Activated CD8-positive, alpha-beta T cell treated with anti-CD3 and anti-CD28 coated beads, Interleukin-2, amount 10 ng/mL, durations not matched to agents 7 days and 5 days (primary cell): ENCODE measurements around the gene DGKI. TPM values are rescaled to one million over a fixed set of nuclear protein-coding genes. Genes with fewer than 3 reads are reported as not detected.

Experiments used
- ATAC-seq: fragments of 150-1000 bp; cut with Tn5 transposase; one replicate; pipeline ENCODE4 v1.10.0; 2021; ENCODE audit warnings: moderate library complexity
- CTCF ChIA-PET: fragments of 350-600 bp; sonication (Branson Sonifier 250); formaldehyde crosslinking; loops from one replicate; lab custom pipeline; 2021; ENCODE audit warnings: antibody characterized with exemption; lab: Charles Lee
- POLR2A ChIA-PET: fragments of 350-600 bp; sonication (Branson Sonifier 250); formaldehyde crosslinking; loops from one replicate; lab custom pipeline; 2021; ENCODE audit warnings: antibody characterized with exemption; lab: Charles Lee
- DNase-seq: peaks from one replicate; pipeline ENCODE4 v3.0.0-alpha.2; 2020
- H3K27ac Mint-ChIP-seq: one replicate; pipeline ENCODE4 v1.8.0; 2021; ENCODE audit warnings: mild to moderate bottlenecking, mixed read lengths
- H3K27me3 Mint-ChIP-seq: one replicate; pipeline ENCODE4 v1.8.0; 2021; ENCODE audit warnings: low read depth, mixed read lengths
- H3K36me3 Mint-ChIP-seq: one replicate; pipeline ENCODE4 v1.8.0; 2021; ENCODE audit warnings: low read depth, mixed read lengths
- H3K4me1 Mint-ChIP-seq: one replicate; pipeline ENCODE4 v1.8.0; 2021; ENCODE audit warnings: low read depth, mixed read lengths
- H3K4me3 Mint-ChIP-seq: one replicate; pipeline ENCODE4 v1.8.0; 2021; ENCODE audit warnings: mild to moderate bottlenecking, mixed read lengths
- H3K9me3 Mint-ChIP-seq: one replicate; pipeline ENCODE4 v1.8.0; 2022; ENCODE audit warnings: mixed read lengths; ENCODE audit not compliant: insufficient read depth
- total RNA-seq, 2 experiments: library from RNA; stranded (reverse); gene quantifications; one replicate each; pipeline ENCODE4 v1.2.3, GENCODE V29; 2021

Gene DGKI
- total RNA-seq, 2 experiments from 2014 or later = not detected

DNA sequence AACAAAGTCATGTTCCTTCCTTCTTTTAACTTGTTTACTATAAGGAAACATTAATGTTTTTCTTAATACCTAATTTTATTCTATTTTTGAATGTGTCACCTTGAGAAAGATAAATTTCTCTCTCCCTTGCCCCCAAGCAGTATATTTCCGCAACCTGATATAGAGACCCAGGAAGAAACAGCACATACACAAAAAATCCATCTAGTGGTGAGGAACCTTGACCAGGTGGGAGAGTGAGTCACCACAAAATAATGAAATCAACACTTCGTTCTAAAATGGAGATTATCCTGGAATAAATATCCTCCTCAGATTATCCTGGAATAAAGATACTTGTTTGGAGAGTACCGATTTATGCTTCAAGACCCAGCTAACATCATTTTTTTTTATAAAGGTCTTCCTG lies 270.3 kb downstream of the DGKI start:
- H3K4me3 Mint-ChIP-seq = no peak overlapping the region
- ChIA-PET CTCF (no interaction called here), POLR2A (no interaction called here)
- no peak overlapping the region for H3K27ac Mint-ChIP-seq
- no peaks in the 10 kb centered on the region for H3K27me3 Mint-ChIP-seq
- H3K4me1 Mint-ChIP-seq = no peaks in the 10 kb centered on the region
- no peaks in the 10 kb centered on the region for H3K9me3 Mint-ChIP-seq
- no peaks in the 10 kb centered on the region for H3K36me3 Mint-ChIP-seq
- DNase-seq = no peak
- ATAC-seq = no peak

DNA sequence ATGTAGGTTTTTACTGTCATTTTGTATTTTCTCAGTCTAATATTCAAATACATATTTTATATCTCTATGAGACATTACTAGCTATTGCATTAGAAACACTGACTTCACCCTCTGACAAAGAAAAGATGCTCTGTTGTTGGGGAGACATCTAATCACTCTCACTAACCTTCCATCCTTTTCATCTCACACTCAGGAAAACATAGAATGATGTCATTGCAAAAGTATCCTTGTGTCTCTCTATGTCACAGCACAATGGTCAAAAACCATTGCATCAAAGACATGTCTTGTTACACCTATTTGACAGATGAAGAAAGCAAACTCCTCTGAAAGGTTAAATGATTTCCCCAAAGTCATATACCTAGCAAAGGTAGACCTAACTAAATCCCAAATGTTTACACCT lies 272.0 kb downstream of the DGKI start:
- no peaks in the 10 kb centered on the region for H3K4me1 Mint-ChIP-seq

GRCh38 chr7:137572056-137572784 lies 274.6 kb downstream of the DGKI start:
- DNase-seq = no peak
- ATAC-seq = no peak
- no peaks in the 10 kb centered on the region for H3K9me3 Mint-ChIP-seq
- POLR2A ChIA-PET = no interaction called here
- H3K4me1 Mint-ChIP-seq = no peaks in the 10 kb centered on the region
- CTCF ChIA-PET = no interaction called here
- no peak overlapping the region for H3K4me3 Mint-ChIP-seq
- no peaks in the 10 kb centered on the region for H3K36me3 Mint-ChIP-seq
- peaks cover 2% of the 10 kb centered on the region for H3K27me3 Mint-ChIP-seq
- H3K27ac Mint-ChIP-seq = no peak overlapping the region

More for the DNA sequence above, 272.0 kb downstream of the DGKI start:
- no peak overlapping the region for H3K4me3 Mint-ChIP-seq
- H3K27ac Mint-ChIP-seq = no peak overlapping the region
- no peaks in the 10 kb centered on the region for H3K9me3 Mint-ChIP-seq
- DNase-seq = no peak
- no peak for ATAC-seq
- no peaks in the 10 kb centered on the region for H3K36me3 Mint-ChIP-seq
- no peaks in the 10 kb centered on the region for H3K27me3 Mint-ChIP-seq
- CTCF ChIA-PET = no interaction called here
- POLR2A ChIA-PET = no interaction called here

GRCh38 chr7:137564677-137565076 lies 282.1 kb downstream of the DGKI start:
- CTCF ChIA-PET = no interaction called here
- H3K4me3 Mint-ChIP-seq = no peak overlapping the region
- ATAC-seq = no peak

GRCh38 chr7:137563981-137564380 lies 282.8 kb downstream of the DGKI start:
- ATAC-seq (no peak), DNase-seq (no peak)
- POLR2A ChIA-PET = no interaction called here
- Mint-ChIP-seq H3K36me3 (no peaks in the 10 kb centered on the region), H3K9me3 (peaks cover 5% of the 10 kb centered on the region), H3K4me3 (no peak overlapping the region), H3K27ac (no peak overlapping the region), H3K27me3 (peaks cover 2% of the 10 kb centered on the region), H3K4me1 (no peaks in the 10 kb centered on the region)
- CTCF ChIA-PET = no interaction called here

More at GRCh38 chr7:137564677-137565076, 282.1 kb downstream of the DGKI start:
- no peak for DNase-seq
- Mint-ChIP-seq H3K36me3 (no peaks in the 10 kb centered on the region), H3K4me1 (no peaks in the 10 kb centered on the region), H3K27ac (no peak overlapping the region), H3K27me3 (peaks cover 2% of the 10 kb centered on the region), H3K9me3 (peaks cover 5% of the 10 kb centered on the region)
- POLR2A ChIA-PET = no interaction called here

DNA sequence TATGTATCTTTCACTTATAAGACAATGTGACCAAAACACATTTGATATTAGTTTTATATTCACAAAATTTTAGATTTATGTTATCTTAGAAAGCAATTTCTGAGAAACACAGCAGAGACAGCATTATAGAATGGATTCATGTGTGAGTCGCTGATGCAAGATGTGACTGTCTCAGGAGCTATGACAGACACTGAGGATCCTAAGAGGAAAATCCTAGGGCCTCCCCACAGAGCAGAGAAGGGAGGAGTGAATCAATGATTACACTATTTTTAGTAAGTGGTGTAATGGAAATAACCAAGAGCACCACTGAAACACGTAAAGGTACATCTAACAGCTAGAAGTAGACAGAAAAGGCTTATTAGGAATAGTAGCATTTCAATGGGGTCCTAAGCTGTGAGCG lies 299.3 kb downstream of the DGKI start:
- DNase-seq = no peak
- Mint-ChIP-seq H3K4me3 (no peak overlapping the region), H3K4me1 (no peaks in the 10 kb centered on the region), H3K9me3 (no peaks in the 10 kb centered on the region), H3K36me3 (no peaks in the 10 kb centered on the region), H3K27ac (no peak overlapping the region), H3K27me3 (no peaks in the 10 kb centered on the region)
- no peak for ATAC-seq
- POLR2A ChIA-PET = no interaction called here
- CTCF ChIA-PET = no interaction called here

GRCh38 chr7:137546671-137547070 lies 300.1 kb downstream of the DGKI start:
- CTCF ChIA-PET = no interaction called here
- no peak overlapping the region for H3K4me3 Mint-ChIP-seq
- no peak for DNase-seq
- H3K36me3 Mint-ChIP-seq = no peaks in the 10 kb centered on the region
- no peaks in the 10 kb centered on the region for H3K9me3 Mint-ChIP-seq
- no peak overlapping the region for H3K27ac Mint-ChIP-seq
- no peak for ATAC-seq
- H3K27me3 Mint-ChIP-seq = no peaks in the 10 kb centered on the region
- POLR2A ChIA-PET = no interaction called here
- H3K4me1 Mint-ChIP-seq = no peaks in the 10 kb centered on the region

GRCh38 chr7:137546009-137546408 lies 300.8 kb downstream of the DGKI start:
- Mint-ChIP-seq H3K27me3 (no peaks in the 10 kb centered on the region), H3K36me3 (no peaks in the 10 kb centered on the region), H3K4me1 (no peaks in the 10 kb centered on the region), H3K9me3 (no peaks in the 10 kb centered on the region), H3K4me3 (no peak overlapping the region), H3K27ac (no peak overlapping the region)
- no peak for DNase-seq
- POLR2A ChIA-PET = no interaction called here
- CTCF ChIA-PET = no interaction called here
- ATAC-seq = no peak

- POLR2A ChIA-PET = no interaction called here
Observed at GRCh38 chr7:137545059-137545716, 301.6 kb downstream of the DGKI start.

DNA sequence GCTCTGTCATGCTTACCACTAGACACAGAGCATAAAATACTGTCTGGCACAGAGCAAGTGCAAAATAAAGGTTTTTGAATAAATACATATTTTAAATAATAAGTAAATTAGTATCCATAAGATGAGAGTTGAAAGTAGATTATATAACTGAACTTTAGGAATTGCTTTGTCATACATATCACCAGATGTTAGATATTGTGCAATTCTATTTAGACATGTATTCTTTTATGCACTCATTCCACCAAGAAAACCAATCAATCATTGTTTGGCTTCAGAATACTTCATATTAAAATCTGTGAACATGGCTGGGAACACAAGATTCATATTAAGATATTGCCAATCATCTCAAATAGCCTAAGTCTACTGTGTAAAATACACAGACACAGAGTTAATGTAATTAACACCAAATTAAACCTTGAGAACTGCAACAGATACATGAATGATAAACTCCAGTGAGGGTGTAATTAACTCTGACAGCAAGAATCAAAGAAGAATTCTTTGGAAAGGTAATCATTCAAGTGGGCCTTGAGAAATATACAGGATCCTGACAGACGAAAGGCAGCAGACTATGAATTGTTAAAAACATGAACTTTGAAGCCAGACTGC lies 302.2 kb downstream of the DGKI start:
- Mint-ChIP-seq H3K9me3 (no peaks in the 10 kb centered on the region), H3K36me3 (no peaks in the 10 kb centered on the region), H3K27ac (no peak overlapping the region), H3K4me3 (no peak overlapping the region), H3K4me1 (no peaks in the 10 kb centered on the region), H3K27me3 (no peaks in the 10 kb centered on the region)
- POLR2A ChIA-PET = no interaction called here
- ATAC-seq (no peak), DNase-seq (no peak)
- CTCF ChIA-PET = no interaction called here

More at GRCh38 chr7:137545059-137545716, 301.6 kb downstream of the DGKI start:
- H3K9me3 Mint-ChIP-seq = no peaks in the 10 kb centered on the region
- no peaks in the 10 kb centered on the region for H3K36me3 Mint-ChIP-seq
- ATAC-seq (no peak), DNase-seq (no peak)
- H3K4me3 Mint-ChIP-seq = no peak overlapping the region
- no peaks in the 10 kb centered on the region for H3K27me3 Mint-ChIP-seq
- no peak overlapping the region for H3K27ac Mint-ChIP-seq
- H3K4me1 Mint-ChIP-seq = no peaks in the 10 kb centered on the region
- CTCF ChIA-PET = no interaction called here

DNA sequence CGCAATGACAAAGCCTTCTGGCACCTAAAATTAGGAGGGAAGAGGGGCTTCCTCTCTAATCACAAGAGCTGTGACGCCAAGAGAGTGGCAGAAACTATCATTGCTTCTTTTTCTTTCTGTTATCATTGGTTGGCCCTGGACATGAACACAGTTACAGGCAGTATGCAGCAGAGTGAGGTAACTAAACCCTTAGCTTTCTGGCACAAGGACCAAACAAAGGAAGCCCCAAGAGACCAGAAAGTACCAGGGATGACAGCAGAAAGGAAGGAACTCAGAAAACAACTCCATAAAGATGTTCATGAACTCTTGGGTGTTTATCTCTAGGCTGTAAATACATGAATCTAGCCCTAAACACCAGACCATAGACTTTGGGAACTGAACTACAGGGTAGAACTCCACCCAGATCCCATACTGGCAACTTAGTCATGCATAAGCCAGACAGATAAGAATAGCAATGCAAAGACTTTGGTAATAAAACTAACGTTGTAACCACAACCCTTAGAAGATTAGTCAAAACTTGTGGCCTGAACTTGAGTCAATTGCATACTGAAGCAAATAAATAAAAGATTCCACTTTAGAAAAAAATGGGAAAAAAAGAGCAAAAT lies 307.6 kb downstream of the DGKI start:
- no peaks in the 10 kb centered on the region for H3K36me3 Mint-ChIP-seq
- no peak for DNase-seq
- H3K27ac Mint-ChIP-seq = no peak overlapping the region
- no peak overlapping the region for H3K4me3 Mint-ChIP-seq
- H3K9me3 Mint-ChIP-seq = no peaks in the 10 kb centered on the region
- POLR2A ChIA-PET = no interaction called here
- CTCF ChIA-PET = no interaction called here
- no peak for ATAC-seq
- no peaks in the 10 kb centered on the region for H3K27me3 Mint-ChIP-seq
- H3K4me1 Mint-ChIP-seq = no peaks in the 10 kb centered on the region

DNA sequence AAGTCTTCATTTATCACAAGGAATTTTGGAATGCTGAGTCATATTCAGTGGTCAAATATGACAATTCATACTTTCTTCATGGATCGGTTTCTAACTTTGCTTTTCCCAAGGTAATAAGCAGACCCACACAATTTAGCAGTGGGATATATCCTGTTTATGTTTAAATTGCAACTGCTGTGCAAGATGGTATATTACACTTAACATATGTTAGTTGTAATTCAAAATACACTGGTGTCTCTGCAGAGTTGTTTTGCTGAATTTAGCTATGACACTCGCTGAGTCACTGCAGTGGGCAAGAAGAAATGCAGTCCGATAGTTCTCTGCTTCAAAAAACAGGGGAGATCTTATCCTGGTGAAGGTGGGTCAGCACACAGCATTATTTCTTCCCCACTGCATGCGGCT lies 308.4 kb downstream of the DGKI start:
- DNase-seq (no peak), ATAC-seq (no peak)
- ChIA-PET POLR2A (no interaction called here), CTCF (no interaction called here)
- Mint-ChIP-seq H3K36me3 (no peaks in the 10 kb centered on the region), H3K27me3 (no peaks in the 10 kb centered on the region), H3K4me3 (no peak overlapping the region), H3K9me3 (no peaks in the 10 kb centered on the region), H3K4me1 (no peaks in the 10 kb centered on the region), H3K27ac (no peak overlapping the region)
